Thyroid gland (tissue), 4 donors: Measurements from ENCODE around the gene ZNF586.
"Not testable (repeated sequence)": the region's sequence is repeated elsewhere in the genome, so short reads cannot be mapped to it uniquely, and the experiment has no call there.

ENCODE experiments used
- CTCF ChIP-seq, 6 experiments: fragments of 200-600 bp in 3 of 6; fragments of 450-650 bp in 3 of 6; sonication (generic) in 3 of 6; IDR thresholded peaks; one replicate each; pipeline ENCODE4 v1.5.1; 2016 to 2019; ENCODE audit warnings: antibody characterized with exemption in 6 of 6, mild to moderate bottlenecking in 2 of 6, inconsistent platforms in 1 of 6, moderate library complexity in 1 of 6
- POLR2A ChIP-seq, 2 donors: fragments of 450-650 bp; IDR thresholded peaks; one replicate each; pipeline ENCODE4 v1.6.1; 2017; ENCODE audit warnings: antibody characterized with exemption in 2 of 2, mild to moderate bottlenecking in 2 of 2, moderate library complexity in 1 of 2

GRCh38 chr19:57823155-57823554 is 53.7 kb downstream of the ZNF586 start:
- TF ChIP-seq CTCF, POLR2A (IDR thresholded peaks at IDR 0.05): not testable (repeated sequence)
